H7 (cell line): ENCODE data around the gene ZMYM3. TPM values are rescaled to one million over a fixed set of nuclear protein-coding genes. Genes with fewer than 3 reads are reported as not detected.
A peak's percentile ranks its signal among the peaks of the same experiment; 100 is the strongest.
"Not testable (repeated sequence)": the region's sequence is repeated elsewhere in the genome, so short reads cannot be mapped to it uniquely, and the experiment has no call there.

Experiments
- DNase-seq: peaks from one replicate; pipeline ENCODE4 v3.0.0; 2012
- H3K27me3 ChIP-seq: 2 replicates; pipeline ENCODE4 v1.6.0; 2011; ENCODE audit warnings: mild to moderate bottlenecking, low read length; ENCODE audit not compliant: control insufficient read depth, insufficient read depth
- H3K36me3 ChIP-seq: replicated peaks from 2 replicates; pipeline ENCODE4 v1.5.1; 2011; ENCODE audit warnings: low read length; ENCODE audit not compliant: control insufficient read depth, insufficient read depth
- H3K4me3 ChIP-seq: 2 replicates; pipeline ENCODE4 v1.5.1; 2011; ENCODE audit warnings: low read depth, mild to moderate bottlenecking, control low read depth, low read length, moderate library complexity; ENCODE audit not compliant: insufficient read depth
- total RNA-seq: library from RNA; depleted of rRNA; stranded (reverse); fragments of >200 nt; shearing (Covaris generic); gene quantifications from 2 replicates; pipeline ENCODE4 v1.2.3, GENCODE V29; 2014; rRNA removed

The ZMYM3 gene
- 46.4 and 48.9 TPM in 2 replicates for total RNA-seq

DNA sequence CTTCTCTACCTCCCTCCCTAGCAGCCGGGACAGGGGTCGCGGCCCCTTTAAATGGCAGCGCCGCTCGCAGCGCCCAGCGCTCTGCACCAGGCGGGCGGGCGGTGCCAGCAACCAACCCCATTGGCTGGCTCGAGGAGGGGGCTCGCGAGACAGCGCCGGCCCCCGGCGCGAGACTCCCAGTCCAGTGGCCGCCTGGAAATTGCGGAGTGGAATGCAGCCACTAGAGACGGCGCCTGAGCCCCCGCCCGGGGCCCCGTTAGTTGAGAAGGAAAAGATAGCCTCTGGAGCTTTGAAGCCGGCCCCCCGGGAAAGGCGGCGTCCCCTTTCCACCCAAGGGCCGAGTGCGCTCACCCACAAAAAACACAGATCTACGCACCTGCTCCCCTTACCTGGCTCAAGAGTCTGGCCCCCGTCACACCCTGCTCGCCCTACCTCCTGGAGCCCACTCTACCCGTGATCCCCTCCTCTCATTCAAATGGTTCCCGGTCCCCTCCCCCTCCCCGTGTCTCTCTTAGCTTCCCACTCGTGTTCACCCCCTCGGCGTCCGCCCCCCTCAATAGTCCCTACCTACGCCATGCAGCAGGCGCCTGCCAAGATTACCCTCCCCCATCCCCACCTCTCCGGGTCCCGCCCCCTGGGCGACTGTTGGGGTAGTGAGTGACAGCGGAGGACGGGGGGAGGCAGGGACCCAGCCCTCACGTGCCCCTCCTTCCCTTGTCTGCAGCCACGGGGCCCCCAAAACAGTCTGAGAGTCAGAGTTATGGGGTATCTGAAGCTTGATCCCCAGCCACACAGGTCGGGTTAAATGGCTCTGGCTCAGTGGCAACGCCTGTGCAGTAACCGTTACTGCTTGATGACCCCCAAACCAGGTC, at the start of gene ZMYM3:
TSS of gene ZMYM3 (minus strand) at position 49 of the 872 bp plus-strand sequence. CDS start 885 bp downstream, outside the sequence.
- H3K27me3 ChIP-seq = no peaks in the 10 kb centered on the region
- peaks cover 11% of the 10 kb centered on the region for H3K36me3 ChIP-seq
- DNase-seq = peak; percentile 95
- H3K4me3 ChIP-seq = peak within 1 kb of the TSS; percentile 69

DNA sequence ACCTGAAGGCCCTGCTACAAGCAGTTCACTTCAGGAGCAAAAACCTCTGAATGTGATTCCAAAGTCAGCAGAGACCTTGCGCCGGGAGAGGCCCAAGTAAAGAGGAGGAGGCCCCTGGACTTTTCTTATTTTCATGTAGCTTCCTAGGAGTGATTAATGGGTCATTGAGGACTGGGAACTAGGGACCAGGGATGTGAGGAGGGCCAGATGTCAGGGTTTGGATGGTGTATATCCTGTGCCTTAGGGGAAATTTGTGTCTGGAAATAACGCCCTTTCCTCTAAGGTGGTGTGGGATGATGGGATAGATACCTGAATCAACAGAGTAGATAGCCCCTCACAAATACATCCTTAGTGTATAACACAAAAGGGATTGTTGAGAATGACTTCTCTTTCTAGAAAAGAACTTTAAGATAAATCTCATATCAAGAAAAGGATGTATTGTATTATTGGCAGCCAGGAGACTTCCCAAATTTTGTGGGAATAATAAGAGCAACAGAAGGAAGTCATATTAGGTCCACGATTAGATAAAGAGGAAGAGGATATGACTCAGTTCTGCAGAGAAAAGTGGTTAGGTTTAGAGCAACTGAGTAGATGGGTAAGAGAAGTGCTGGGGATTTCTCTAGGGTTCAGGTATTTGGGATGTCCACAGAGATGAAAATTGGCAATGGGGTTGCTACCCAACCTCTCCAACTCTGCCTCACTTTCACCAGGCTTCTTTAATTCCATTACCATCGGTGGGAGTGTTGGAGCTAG, 48.7 kb upstream of the ZMYM3 start:
- no peak overlapping the region for H3K4me3 ChIP-seq
- peaks cover 15% of the 10 kb centered on the region for H3K36me3 ChIP-seq
- H3K27me3 ChIP-seq = no peaks in the 10 kb centered on the region
- DNase-seq = no peak

DNA sequence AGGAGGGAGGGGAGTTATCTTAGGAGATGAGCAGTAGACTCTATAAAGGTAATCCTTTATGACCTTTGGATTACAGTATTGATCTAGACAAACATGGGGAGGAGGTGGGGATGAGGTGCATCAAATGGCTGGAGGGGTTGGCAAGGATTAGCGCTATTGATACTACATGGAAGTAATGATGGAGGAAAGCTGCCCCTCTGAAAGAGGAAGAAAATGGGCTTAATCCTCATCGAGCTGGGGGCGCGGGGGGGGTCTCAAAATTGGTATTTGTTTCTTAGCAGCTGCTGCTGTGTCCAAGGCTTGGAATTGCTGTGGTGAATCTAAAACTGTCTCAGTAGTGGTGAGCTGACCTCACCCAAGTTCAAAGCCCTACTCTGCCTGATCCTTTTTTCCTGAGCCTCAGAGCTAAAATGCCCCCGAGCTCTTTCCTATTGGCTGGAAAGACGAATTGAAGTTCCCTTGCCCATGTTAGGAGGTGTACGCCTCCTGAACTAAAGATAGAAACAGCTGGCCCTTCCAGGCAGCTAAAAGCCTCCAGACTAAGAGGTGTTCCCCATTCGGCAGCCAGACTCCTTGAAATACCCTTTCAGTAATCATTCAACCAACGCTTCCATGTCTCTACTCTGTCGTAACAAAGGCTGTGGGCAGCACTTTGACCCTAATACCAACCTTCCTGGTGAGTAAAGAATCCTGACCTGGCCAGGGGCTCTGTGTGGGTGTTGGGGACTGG, 47.4 kb upstream of the ZMYM3 start, which contains the start of gene ITGB1BP2:
TSS of gene ITGB1BP2 (plus strand) at position 556 of the 730 bp plus-strand sequence. CDS start at position 613, 57 bp downstream.
- H3K4me3 ChIP-seq = no peak within 1 kb of the TSS
- H3K36me3 ChIP-seq = peaks cover 24% of the 10 kb centered on the region
- DNase-seq = no peak
- H3K27me3 ChIP-seq = no peaks in the 10 kb centered on the region

DNA sequence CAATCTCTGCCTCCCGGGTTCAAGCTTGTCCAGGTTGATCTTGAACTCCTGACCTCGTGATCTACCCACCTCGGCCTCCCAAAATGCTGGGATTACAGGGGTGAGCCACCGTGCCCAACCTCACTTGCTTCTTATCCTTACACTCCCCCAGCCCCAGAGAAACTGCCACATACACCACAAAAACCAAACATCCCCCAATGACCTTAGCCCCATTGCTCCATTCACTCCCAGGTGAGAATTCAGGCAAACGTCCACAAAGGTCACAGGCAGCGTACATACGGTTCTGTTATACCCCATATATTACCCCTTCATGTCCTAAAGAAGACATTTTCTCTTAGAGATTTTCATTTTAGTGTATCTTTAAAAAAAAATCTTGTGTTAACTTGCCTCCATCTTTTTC, 46.6 kb upstream of the ZMYM3 start:
- DNase-seq, H3K27me3 ChIP-seq, H3K4me3 ChIP-seq: not testable (repeated sequence)
- peaks cover 24% of the 10 kb centered on the region for H3K36me3 ChIP-seq

DNA sequence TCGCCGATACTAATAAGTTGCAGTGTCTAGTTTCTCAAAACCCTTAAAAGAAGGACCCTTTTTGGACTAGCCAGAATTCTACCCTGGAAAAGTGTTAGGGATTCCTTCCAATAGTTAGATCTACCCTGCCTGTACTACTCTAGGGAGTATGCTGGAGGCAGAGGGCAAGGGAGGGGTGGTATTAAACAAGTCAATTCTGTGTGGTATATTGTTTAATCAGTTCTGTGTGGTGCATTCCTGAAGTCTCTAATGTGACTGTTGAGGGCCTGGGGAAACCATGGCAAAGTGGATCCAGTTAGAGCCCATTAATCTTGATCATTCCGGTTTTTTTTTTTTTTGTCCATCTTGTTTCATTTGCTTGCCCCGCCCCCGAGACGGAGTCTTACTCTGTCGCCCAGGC, 46.1 kb upstream of the ZMYM3 start:
- not testable (repeated sequence) for H3K27me3 ChIP-seq, DNase-seq, H3K4me3 ChIP-seq
- peaks cover 24% of the 10 kb centered on the region for H3K36me3 ChIP-seq

DNA sequence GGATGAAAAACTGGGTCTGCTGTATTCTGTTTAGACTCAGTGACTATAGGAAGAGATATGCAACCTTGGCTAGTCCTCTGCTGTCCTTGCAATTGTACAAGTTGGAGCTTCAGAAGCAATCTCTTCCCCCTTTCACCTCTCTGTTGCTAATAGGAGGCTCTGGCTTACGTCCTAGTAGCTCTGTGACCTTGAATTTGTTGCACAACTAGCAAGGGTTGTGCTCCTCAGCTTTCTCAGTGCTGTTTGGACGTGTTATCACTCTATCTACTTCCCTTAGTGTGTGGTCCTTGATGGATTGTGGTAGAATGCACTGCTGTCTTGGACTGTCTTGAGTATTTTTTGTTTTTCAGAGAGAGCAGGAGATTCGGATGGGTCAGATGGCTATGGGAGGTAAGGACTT, 44.2 kb upstream of the ZMYM3 start:
- peaks cover 28% of the 10 kb centered on the region for H3K36me3 ChIP-seq
- no peak overlapping the region for H3K4me3 ChIP-seq

DNA sequence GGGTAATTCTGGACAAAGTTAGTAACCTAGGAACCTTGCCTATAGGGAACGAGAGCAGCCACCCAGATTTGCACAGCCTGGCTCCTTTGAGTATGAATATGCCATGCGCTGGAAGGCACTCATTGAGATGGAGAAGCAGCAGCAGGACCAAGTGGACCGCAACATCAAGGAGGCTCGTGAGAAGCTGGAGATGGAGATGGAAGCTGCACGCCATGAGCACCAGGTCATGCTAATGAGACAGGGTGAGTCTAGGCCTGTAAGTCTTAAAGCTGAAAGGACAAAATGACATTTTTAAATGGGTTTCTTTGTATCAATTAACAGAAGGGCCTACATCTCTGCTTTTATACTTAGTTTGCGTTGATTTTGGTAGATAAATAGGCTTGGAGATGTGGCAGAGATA, 42.9 kb upstream of the ZMYM3 start:
- Histone ChIP-seq H3K36me3 (peaks cover 34% of the 10 kb centered on the region), H3K27me3 (no peaks in the 10 kb centered on the region), H3K4me3 (no peak overlapping the region)
- DNase-seq = no peak

More for the DNA sequence above, 44.2 kb upstream of the ZMYM3 start:
- DNase-seq = no peak
- H3K27me3 ChIP-seq = no peaks in the 10 kb centered on the region

DNA sequence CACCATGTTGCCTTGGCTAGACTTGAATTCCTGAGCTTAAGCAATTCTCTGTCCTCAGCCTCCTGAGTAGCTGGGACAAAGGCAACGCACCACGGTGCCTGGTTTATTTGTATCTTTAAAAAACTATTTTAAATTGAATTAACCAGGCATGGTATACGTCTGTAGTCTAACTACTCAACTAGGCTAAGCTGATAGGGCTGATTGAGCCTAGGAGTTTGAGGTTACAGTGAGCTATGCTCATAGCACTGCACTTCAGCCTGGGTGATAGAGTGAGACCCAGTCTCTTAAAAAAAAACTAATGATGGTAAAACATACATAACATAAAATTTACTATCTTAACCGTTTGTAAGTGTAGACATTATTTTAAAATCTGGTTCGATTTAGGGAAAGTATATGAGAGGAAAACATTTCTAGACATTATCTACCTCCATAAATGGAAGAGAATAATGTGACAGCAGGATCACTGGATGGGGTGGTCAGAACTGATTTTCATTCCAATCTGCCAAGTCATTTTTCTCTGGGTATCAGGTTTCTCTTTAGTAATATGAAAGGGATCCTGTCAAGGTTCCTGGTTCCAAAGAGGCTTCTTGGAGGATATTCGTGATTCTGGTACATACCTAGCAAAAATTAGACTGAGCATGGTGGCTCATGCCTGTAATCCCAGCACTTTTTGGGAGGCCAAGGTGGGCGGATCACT, 38.9 kb upstream of the ZMYM3 start:
- H3K27me3 ChIP-seq = no peaks in the 10 kb centered on the region
- H3K4me3 ChIP-seq = no peak overlapping the region
- no peak for DNase-seq
- H3K36me3 ChIP-seq = peaks cover 26% of the 10 kb centered on the region

DNA sequence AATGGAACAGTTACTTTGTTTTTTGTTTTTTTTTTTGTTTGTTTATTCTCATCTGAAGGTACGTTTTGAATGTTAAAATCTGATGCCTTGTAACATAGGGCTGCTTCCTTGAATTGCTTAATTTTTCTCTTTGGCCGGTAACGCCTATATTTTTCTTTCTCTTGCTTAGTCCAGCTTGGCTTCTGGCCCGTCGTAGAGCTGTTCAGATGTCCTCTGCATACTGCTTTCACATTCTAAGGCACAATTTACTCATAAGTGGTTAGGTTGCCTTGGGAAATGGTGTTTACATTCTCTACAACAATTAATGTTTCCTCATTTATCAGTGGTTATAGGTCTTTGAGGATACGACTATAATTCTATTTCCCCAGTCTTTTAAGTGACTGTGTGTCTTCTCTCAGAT, 37.4 kb upstream of the ZMYM3 start:
- Histone ChIP-seq H3K36me3 (peaks cover 17% of the 10 kb centered on the region), H3K27me3 (no peaks in the 10 kb centered on the region), H3K4me3 (no peak overlapping the region)
- no peak for DNase-seq

DNA sequence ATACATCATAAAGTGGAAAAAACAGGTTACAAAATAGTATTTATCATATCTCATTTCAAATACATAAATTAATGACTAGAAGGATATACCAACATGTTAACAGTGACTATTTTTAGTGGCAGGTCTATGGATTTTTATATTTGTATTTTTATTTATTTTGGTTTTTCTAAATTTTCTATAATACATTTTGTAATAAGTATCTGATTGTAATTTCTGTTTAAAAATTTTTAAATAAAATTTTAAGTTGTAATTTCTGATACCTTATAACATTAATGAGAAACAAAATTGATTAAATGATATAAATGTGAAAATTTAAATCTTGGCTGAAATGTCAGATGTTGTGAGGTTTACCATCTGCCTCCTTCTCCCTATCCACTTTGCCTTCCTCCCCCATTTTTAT, 32.0 kb upstream of the ZMYM3 start:
- H3K36me3 ChIP-seq = peaks cover 3% of the 10 kb centered on the region
- H3K4me3 ChIP-seq = no peak overlapping the region
- H3K27me3 ChIP-seq = no peaks in the 10 kb centered on the region
- DNase-seq = no peak

DNA sequence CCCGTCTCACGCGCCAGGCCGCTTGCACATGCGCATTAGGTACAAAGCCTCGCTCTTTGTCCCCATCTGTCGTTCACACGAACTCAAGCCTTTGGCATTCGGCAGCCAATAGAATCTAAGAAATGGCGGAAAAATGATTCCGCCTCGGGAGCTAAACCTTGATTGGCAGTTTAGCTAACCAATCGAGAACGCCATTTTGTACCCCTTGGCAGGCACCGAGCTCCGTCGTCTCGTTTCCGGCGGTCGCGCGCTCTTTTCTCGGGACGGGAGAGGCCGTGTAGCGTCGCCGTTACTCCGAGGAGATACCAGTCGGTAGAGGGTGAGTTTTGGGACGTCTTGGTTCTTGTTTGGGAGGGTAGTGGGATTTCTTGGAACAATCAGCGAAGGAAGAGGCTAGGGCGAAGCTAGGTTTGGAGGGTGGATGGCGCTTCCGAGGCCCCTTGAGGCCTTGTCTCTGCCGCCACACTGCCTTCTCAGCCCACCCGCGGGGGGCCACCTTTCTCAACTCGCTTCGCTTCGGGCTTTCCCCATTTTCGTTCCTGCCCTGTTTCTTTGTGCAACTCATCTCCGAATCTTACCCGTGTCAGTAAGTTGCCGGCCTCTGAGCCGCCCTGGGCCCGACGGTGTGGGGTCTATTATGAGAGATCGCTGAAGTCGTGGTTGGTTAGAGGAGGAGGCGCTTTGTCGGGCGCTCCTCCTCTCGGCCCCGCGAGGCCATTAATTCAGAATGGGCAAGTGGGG, 29.6 kb upstream of the ZMYM3 start, which contains the start of gene NONO:
TSS of gene NONO (plus strand) at position 233 of the 741 bp plus-strand sequence. CDS start 7,003 bp downstream, outside the sequence.
- Histone ChIP-seq H3K4me3 (peak within 1 kb of the TSS; percentile 82), H3K27me3 (no peaks in the 10 kb centered on the region), H3K36me3 (peaks cover 1% of the 10 kb centered on the region; the same call in 1 of the 2 replicates)
- peak; percentile 90 for DNase-seq

DNA sequence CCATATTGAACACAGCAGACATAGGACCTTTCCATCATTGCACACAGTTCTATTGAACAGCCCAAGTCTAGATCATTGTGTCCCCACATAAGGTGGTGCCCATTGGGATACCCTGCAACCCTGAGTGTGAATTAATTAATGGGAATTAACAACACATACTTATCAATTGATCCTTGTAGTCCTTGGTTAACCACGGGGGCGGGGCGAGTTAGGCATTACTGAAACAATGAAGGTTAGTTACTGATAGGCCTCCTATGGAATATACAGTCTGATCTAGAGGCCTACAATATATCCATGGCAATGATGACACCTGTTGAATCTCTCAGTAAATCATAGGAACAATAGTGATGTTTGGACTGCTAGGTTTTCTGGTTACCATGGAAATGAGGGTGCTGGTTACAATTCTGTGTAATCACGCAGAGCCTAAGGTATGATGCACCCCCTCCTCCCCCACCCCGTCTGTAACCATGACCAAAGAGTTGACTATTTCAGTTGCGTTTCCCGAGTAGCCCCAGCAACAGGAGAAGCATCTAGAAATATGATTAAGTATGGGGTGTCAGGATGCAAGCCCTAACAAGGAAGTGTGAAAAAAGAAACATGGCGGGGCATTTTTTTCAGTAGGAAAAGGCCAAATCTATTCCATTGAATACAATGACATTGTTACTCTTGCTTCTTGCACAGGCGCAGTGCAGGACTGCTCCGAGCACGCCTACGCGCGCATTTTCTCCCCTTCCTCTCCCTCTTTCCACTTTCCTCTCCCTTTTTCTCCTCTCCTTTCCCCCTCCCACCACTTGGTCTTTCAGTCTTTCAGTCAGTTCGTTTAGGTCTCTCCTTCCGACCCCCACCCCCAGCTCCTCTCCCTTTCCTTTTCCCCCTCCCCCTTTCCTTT, 28.8 kb upstream of the ZMYM3 start:
- Histone ChIP-seq H3K27me3 (no peaks in the 10 kb centered on the region), H3K4me3 (peak overlapping the region; percentile 35), H3K36me3 (no peaks in the 10 kb centered on the region)
- peak; percentile 26 for DNase-seq
